T follicular helper cell (primary cell): ENCODE data around the gene PROX2.

Experiments used
- DNase-seq: peaks from one replicate; pipeline ENCODE4 v3.0.0-alpha.2; 2020; ENCODE audit warnings: low read depth

Gene PROX2

GRCh38 chr14:74843653-74844052, 32.3 kb downstream of the PROX2 start:
- no peak for DNase-seq

GRCh38 chr14:74841230-74842207, 34.4 kb downstream of the PROX2 start:
- no peak for DNase-seq

- no peak for DNase-seq
These were observed 35.3 kb downstream of the PROX2 start for GRCh38 chr14:74840603-74841030.

GRCh38 chr14:74838166-74838565, 37.8 kb downstream of the PROX2 start:
- DNase-seq = no peak

GRCh38 chr14:74836251-74836960, 39.5 kb downstream of the PROX2 start:
- no peak for DNase-seq

GRCh38 chr14:74835645-74836250, 40.2 kb downstream of the PROX2 start:
- DNase-seq = no peak

- no peak for DNase-seq
These were observed 41.1 kb downstream of the PROX2 start for GRCh38 chr14:74834692-74835392.

- DNase-seq = no peak
These were observed 43.1 kb downstream of the PROX2 start for GRCh38 chr14:74832849-74833248.

- DNase-seq = no peak
These were observed 46.7 kb downstream of the PROX2 start for GRCh38 chr14:74829251-74829650.

- DNase-seq = no peak
These were observed 49.4 kb downstream of the PROX2 start for GRCh38 chr14:74826574-74826973.
